HepG2 (cell line): ENCODE data around the gene CARMIL3. TPM values are rescaled to one million over a fixed set of nuclear protein-coding genes. Genes with fewer than 3 reads are reported as not detected.

ENCODE experiments used
- ARHGAP35 ChIP-seq: sonication (generic); formaldehyde crosslinking; IDR thresholded peaks from 2 replicates; pipeline ENCODE4 v1.9.0; 2022; ENCODE audit warnings: mild to moderate bottlenecking, inconsistent platforms, moderate library complexity, missing genetic modification reagents, borderline replicate concordance
- NFKB2 ChIP-seq: sonication (generic); formaldehyde crosslinking; IDR thresholded peaks from 2 replicates; pipeline ENCODE4 v1.4.0; 2020; ENCODE audit warnings: missing genetic modification reagents, borderline replicate concordance
- NONO ChIP-seq, 2 experiments: fragments of 450-650 bp in 1 of 2; sonication (generic) in 1 of 2; formaldehyde crosslinking in 1 of 2; IDR thresholded peaks in 1 of 2; conservative IDR thresholded peaks in 1 of 2; 2 replicates each; pipeline versions ENCODE4 v1.6.1 to v1.8.0; 2017 to 2022; ENCODE audit warnings: mild to moderate bottlenecking in 1 of 2, missing genetic modification reagents in 1 of 2, moderate library complexity in 1 of 2
- POLR2AphosphoS2 ChIP-seq: IDR thresholded peaks from 2 replicates; pipeline ENCODE4 v1.6.1; 2011; ENCODE audit warnings: low read depth, low read length, improper control_type of control experiment
- SOX6 ChIP-seq, 2 experiments: fragments of 450-650 bp in 1 of 2; sonication (generic) in 1 of 2; formaldehyde crosslinking in 1 of 2; IDR thresholded peaks; 2 replicates each; pipeline versions ENCODE4 v1.4.0 to v1.6.1; 2017 to 2020; ENCODE audit warnings: antibody characterized with exemption in 1 of 2, mild to moderate bottlenecking in 1 of 2, missing genetic modification reagents in 1 of 2
- SRSF4 ChIP-seq: fragments of 200-400 bp; formaldehyde crosslinking; IDR thresholded peaks from one replicate; pipeline ENCODE4 v1.6.1; 2018; ENCODE audit warnings: mild to moderate bottlenecking, low read depth, low read length, moderate library complexity; ENCODE audit not compliant: poor library complexity, severe bottlenecking
- SUZ12 ChIP-seq: fragments of 150-350 bp; IDR thresholded peaks from 2 replicates; pipeline ENCODE4 v1.6.1; 2014; ENCODE audit warnings: low read depth, low read length
- TGIF2 ChIP-seq: IDR thresholded peaks from 2 replicates; pipeline ENCODE4 v1.6.1; 2016; ENCODE audit warnings: control low read depth, missing compliant biosample characterization
- TSC22D2 ChIP-seq: sonication (generic); formaldehyde crosslinking; IDR thresholded peaks from 2 replicates; pipeline ENCODE4 v1.5.1; 2020; ENCODE audit warnings: missing genetic modification reagents, mild to moderate bottlenecking, borderline replicate concordance
- ZBTB3 ChIP-seq: sonication (generic); formaldehyde crosslinking; IDR thresholded peaks from 2 replicates; pipeline ENCODE4 v1.4.0; 2020; ENCODE audit warnings: low read depth, mild to moderate bottlenecking, moderate library complexity, missing genetic modification reagents, borderline replicate concordance
- ZFY ChIP-seq: sonication (generic); formaldehyde crosslinking; IDR thresholded peaks from 2 replicates; pipeline ENCODE4 v1.4.0; 2020; ENCODE audit warnings: missing genetic modification reagents
- ZNF180 ChIP-seq: sonication (generic); formaldehyde crosslinking; IDR thresholded peaks from 2 replicates; pipeline ENCODE4 v1.4.0; 2020; ENCODE audit warnings: low read depth, missing genetic modification reagents, borderline replicate concordance
- ZNF20 ChIP-seq: sonication (generic); formaldehyde crosslinking; IDR thresholded peaks from 2 replicates; pipeline ENCODE4 v1.4.0; 2020; ENCODE audit warnings: mild to moderate bottlenecking, moderate library complexity, missing genetic modification reagents
- ZNF235 ChIP-seq: sonication (generic); formaldehyde crosslinking; IDR thresholded peaks from 2 replicates; pipeline ENCODE4 v1.8.1; 2023; ENCODE audit warnings: mild to moderate bottlenecking, missing genetic modification reagents, borderline replicate concordance
- ZNF501 ChIP-seq: sonication (generic); formaldehyde crosslinking; IDR thresholded peaks from 2 replicates; pipeline ENCODE4 v1.5.1; 2020; ENCODE audit warnings: mild to moderate bottlenecking, moderate library complexity, missing genetic modification reagents
- ZNF567 ChIP-seq: sonication (generic); formaldehyde crosslinking; IDR thresholded peaks from 2 replicates; pipeline ENCODE4 v1.8.1; 2023; ENCODE audit warnings: mild to moderate bottlenecking, missing genetic modification reagents, borderline replicate concordance
- ZNF678 ChIP-seq: sonication (generic); formaldehyde crosslinking; IDR thresholded peaks from 2 replicates; pipeline ENCODE4 v1.4.0; 2020; ENCODE audit warnings: mild to moderate bottlenecking, missing genetic modification reagents
- ZSCAN21 ChIP-seq: sonication (generic); formaldehyde crosslinking; IDR thresholded peaks from 2 replicates; pipeline ENCODE4 v1.8.0; 2022; ENCODE audit warnings: mild to moderate bottlenecking, missing genetic modification reagents, moderate library complexity, borderline replicate concordance
- polyA plus RNA-seq, 8 experiments: library from polyadenylated mRNA; depleted of rRNA in 3 of 8; stranded (reverse) in 7 of 8; unstranded in 1 of 8; fragments of >200 nt; fragmentation: Illumina TruSeq in 4 of 8; extraction: Trizol in 4 of 8; gene quantifications; 2 replicates each; pipeline versions ENCODE4 v1.2.1 to v1.2.3, GENCODE V29; 2011 to 2016; ENCODE audit warnings: low read depth in 4 of 8, missing spikeins in 1 of 8, mixed read lengths in 1 of 8; ENCODE audit not compliant: insufficient read depth in 1 of 8
- total RNA-seq, 5 experiments: library from RNA; depleted of rRNA; stranded (reverse); fragments of >200 nt; fragmentation: Illumina TruSeq; extraction: Trizol; gene quantifications; 2 replicates each; pipeline ENCODE4 v1.2.3, GENCODE V29; 2016; ENCODE audit warnings: low read depth in 1 of 5
- TF ChIP-seq, protein P1 (sequence below): sonication (generic); formaldehyde crosslinking; IDR thresholded peaks from 2 replicates; pipeline ENCODE4 v1.4.0; 2020; ENCODE audit warnings: mild to moderate bottlenecking, missing genetic modification reagents
- TF ChIP-seq, protein P2 (sequence below): fragments of 450-650 bp; IDR thresholded peaks from 2 replicates; pipeline ENCODE4 v1.6.1; 2017
- TF ChIP-seq, protein P3 (sequence below): sonication (generic); formaldehyde crosslinking; IDR thresholded peaks from 2 replicates; pipeline ENCODE4 v1.5.0; 2020; ENCODE audit warnings: mild to moderate bottlenecking, missing genetic modification reagents
- TF ChIP-seq, protein P4 (sequence below): sonication (generic); formaldehyde crosslinking; IDR thresholded peaks from 2 replicates; pipeline ENCODE4 v1.4.0; 2020; ENCODE audit warnings: missing genetic modification reagents; ENCODE audit errors: not compliant biosample characterization

Gene CARMIL3
- total and polyA plus RNA-seq, 2 of the 13 experiments (the other 11 are each of a cell fraction or from before 2014, with no cell fraction given): 0.27 to 0.55 TPM

DNA sequence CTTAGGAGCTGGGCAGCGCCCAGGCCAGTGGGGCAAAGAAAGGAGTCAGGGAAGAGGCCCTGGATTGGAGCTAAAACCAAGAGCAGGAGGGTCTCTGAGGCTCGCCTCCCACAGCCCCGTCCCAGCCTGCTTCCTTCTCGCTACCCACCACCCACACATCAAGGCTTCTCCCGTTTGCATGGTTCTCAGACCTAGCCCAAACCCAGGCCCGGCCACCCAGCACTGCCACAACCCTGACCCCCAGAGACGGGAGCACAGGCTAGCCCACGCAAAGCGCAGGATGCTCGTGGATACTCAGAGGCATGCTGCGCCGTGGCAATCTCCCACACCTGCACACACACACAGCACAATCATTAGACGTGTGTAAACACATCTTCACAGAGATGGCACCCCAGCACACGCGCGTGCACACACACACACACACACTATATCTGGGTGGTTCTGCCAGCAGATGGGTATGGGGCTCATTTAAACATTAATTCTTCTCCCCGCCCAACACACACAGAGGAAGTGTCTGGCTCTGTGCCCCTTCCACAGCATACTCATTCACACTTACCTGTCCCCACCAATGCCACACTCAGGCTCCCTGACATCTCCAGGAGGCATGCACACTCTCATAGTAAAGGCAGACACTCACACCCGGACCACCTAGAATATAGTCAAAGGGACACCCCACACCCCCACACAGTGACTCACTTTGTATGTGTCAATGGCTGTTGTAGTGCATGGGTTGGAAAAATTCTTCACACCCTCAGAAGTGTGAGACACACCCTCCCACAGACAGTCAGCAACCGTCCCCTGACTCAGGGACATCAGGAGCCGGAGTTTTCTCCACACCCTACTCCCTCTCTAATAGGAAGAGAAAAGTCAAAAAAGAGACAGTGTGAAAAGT is 1.1 kb downstream of the CARMIL3 start (continued):
- TF ChIP-seq, protein P1, sequence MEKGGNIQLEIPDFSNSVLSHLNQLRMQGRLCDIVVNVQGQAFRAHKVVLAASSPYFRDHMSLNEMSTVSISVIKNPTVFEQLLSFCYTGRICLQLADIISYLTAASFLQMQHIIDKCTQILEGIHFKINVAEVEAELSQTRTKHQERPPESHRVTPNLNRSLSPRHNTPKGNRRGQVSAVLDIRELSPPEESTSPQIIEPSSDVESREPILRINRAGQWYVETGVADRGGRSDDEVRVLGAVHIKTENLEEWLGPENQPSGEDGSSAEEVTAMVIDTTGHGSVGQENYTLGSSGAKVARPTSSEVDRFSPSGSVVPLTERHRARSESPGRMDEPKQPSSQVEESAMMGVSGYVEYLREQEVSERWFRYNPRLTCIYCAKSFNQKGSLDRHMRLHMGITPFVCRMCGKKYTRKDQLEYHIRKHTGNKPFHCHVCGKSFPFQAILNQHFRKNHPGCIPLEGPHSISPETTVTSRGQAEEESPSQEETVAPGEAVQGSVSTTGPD (CRISPR knock-in tag): no peak
- TF ChIP-seq ZFY: no peak
- TF ChIP-seq, protein P2, sequence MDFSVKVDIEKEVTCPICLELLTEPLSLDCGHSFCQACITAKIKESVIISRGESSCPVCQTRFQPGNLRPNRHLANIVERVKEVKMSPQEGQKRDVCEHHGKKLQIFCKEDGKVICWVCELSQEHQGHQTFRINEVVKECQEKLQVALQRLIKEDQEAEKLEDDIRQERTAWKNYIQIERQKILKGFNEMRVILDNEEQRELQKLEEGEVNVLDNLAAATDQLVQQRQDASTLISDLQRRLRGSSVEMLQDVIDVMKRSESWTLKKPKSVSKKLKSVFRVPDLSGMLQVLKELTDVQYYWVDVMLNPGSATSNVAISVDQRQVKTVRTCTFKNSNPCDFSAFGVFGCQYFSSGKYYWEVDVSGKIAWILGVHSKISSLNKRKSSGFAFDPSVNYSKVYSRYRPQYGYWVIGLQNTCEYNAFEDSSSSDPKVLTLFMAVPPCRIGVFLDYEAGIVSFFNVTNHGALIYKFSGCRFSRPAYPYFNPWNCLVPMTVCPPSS: no peak
- no peak for TF ChIP-seq ZSCAN21 (CRISPR knock-in tag)
- TF ChIP-seq ZNF501: no peak
- no peak for TF ChIP-seq ZNF20 (CRISPR knock-in tag)
- TF ChIP-seq, protein P3, sequence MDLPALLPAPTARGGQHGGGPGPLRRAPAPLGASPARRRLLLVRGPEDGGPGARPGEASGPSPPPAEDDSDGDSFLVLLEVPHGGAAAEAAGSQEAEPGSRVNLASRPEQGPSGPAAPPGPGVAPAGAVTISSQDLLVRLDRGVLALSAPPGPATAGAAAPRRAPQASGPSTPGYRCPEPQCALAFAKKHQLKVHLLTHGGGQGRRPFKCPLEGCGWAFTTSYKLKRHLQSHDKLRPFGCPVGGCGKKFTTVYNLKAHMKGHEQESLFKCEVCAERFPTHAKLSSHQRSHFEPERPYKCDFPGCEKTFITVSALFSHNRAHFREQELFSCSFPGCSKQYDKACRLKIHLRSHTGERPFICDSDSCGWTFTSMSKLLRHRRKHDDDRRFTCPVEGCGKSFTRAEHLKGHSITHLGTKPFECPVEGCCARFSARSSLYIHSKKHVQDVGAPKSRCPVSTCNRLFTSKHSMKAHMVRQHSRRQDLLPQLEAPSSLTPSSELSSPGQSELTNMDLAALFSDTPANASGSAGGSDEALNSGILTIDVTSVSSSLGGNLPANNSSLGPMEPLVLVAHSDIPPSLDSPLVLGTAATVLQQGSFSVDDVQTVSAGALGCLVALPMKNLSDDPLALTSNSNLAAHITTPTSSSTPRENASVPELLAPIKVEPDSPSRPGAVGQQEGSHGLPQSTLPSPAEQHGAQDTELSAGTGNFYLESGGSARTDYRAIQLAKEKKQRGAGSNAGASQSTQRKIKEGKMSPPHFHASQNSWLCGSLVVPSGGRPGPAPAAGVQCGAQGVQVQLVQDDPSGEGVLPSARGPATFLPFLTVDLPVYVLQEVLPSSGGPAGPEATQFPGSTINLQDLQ (CRISPR knock-in tag): no peak
- TF ChIP-seq NONO (IDR thresholded peaks at IDR 0.05): no peak
- no peak for TF ChIP-seq NONO (CRISPR knock-in tag; conservative IDR thresholded peaks at IDR 0.05)
- no peak for TF ChIP-seq SRSF4
- no peak for TF ChIP-seq ZNF567 (CRISPR knock-in tag)
- no peak for TF ChIP-seq ZBTB3
- no peak for TF ChIP-seq ZNF235 (CRISPR knock-in tag)
- TF ChIP-seq, protein P4, sequence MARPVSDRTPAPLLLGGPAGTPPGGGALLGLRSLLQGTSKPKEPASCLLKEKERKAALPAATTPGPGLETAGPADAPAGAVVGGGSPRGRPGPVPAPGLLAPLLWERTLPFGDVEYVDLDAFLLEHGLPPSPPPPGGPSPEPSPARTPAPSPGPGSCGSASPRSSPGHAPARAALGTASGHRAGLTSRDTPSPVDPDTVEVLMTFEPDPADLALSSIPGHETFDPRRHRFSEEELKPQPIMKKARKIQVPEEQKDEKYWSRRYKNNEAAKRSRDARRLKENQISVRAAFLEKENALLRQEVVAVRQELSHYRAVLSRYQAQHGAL: no peak
- TF ChIP-seq TGIF2: no peak
- TF ChIP-seq ARHGAP35: no peak
- no peak; the same call in 1 of the 2 replicates for TF ChIP-seq ZNF180
- TF ChIP-seq ZNF678 (CRISPR knock-in tag): no peak
- no peak for TF ChIP-seq NFKB2 (CRISPR knock-in tag)
- no peak for TF ChIP-seq TSC22D2 (CRISPR knock-in tag)
- no peak for TF ChIP-seq SUZ12
- no peak for TF ChIP-seq SOX6 (IDR thresholded peaks at IDR 0.05)
- no peak for TF ChIP-seq SOX6 (CRISPR knock-in tag; IDR thresholded peaks at IDR 0.05)
- no peak for TF ChIP-seq POLR2AphosphoS2
